HepG2 (cell line): ENCODE data around the gene RAD50. TPM values are rescaled to one million over a fixed set of nuclear protein-coding genes. Genes with fewer than 3 reads are reported as not detected.

ENCODE experiments used
- ATAC-seq: fragments of 200-7000 bp; cut with Tn5 transposase; 3 replicates; pipeline ENCODE4 v1.9.1; 2020; ENCODE audit warnings: mild to moderate bottlenecking, moderate library complexity
- BruUV-seq: library from RNA; stranded (reverse); fragments of 400-500 nt; replicated peaks from 2 replicates; lab custom pipeline; 2021; lab: Mats Ljungman, UMichigan
- CTCF ChIA-PET: fragments of 300-600 bp; formaldehyde crosslinking; extraction: SDS; loops from one replicate; lab custom pipeline; 2021; ENCODE audit warnings: low total read pairs, inconsistent platforms, low intra/inter-chr PET ratio; lab: Yijun Ruan, JAX
- POLR2A ChIA-PET: fragments of 350-600 bp; sonication (Branson Sonifier 250); formaldehyde crosslinking; loops from one replicate; lab custom pipeline; 2020; ENCODE audit warnings: antibody characterized with exemption, inconsistent platforms; lab: Yijun Ruan, JAX
- DNase-seq: peaks from one replicate; pipeline ENCODE4 v3.0.0-alpha.2; 2015; ENCODE audit warnings: low spot score
- FAIRE-seq: peaks from 3 replicates; lab custom pipeline; 2011; peaks lifted over from hg19 to GRCh38; lab: Jason Lieb, UNC
- H2AFZ ChIP-seq: one replicate; pipeline ENCODE4 v1.6.1; 2011; ENCODE audit warnings: low read length, inconsistent platforms
- H3K27ac ChIP-seq: fragments of 300-600 bp; 3 replicates; pipeline ENCODE4 v1.8.0; 2011; ENCODE audit warnings: mixed run types, mild to moderate bottlenecking, mixed read lengths, low read length, inconsistent platforms; ENCODE audit not compliant: insufficient read depth; ENCODE audit errors: extremely low read length
- H3K27me3 ChIP-seq, 2 experiments: fragments of 200-600 bp in 1 of 2; 2 replicates in 1 of 2; 3 replicates in 1 of 2; pipeline versions ENCODE4 v1.6.0 to v1.8.0; 2011; ENCODE audit warnings: low read length in 2 of 2, mild to moderate bottlenecking in 2 of 2, moderate library complexity in 2 of 2, inconsistent platforms in 1 of 2; ENCODE audit not compliant: insufficient read depth in 2 of 2, control insufficient read depth in 1 of 2
- H3K36me3 ChIP-seq, 2 experiments: fragments of 200-600 bp in 1 of 2; replicated peaks in 1 of 2; 2 replicates in 1 of 2; 3 replicates in 1 of 2; pipeline versions ENCODE4 v1.5.1 to v1.8.0; 2011; ENCODE audit warnings: low read length in 2 of 2, inconsistent platforms in 1 of 2; ENCODE audit not compliant: insufficient read depth in 2 of 2, control insufficient read depth in 1 of 2
- H3K4me1 ChIP-seq: 2 replicates; pipeline ENCODE4 v1.5.1; 2012; ENCODE audit warnings: low read length, inconsistent platforms; ENCODE audit not compliant: insufficient read depth
- H3K4me2 ChIP-seq: 2 replicates; pipeline ENCODE4 v1.6.0; 2011; ENCODE audit warnings: low read depth, low read length, inconsistent platforms
- H3K4me3 ChIP-seq, 3 experiments: fragments of 200-600 bp in 1 of 3; sonication (generic), shearing (Covaris generic) in 1 of 3; replicated peaks in 1 of 3; 2 replicates each; pipeline ENCODE4 v1.5.1; 2011 to 2016; ENCODE audit warnings: low read length in 3 of 3, inconsistent platforms in 2 of 3, low read depth in 2 of 3, mild to moderate bottlenecking in 2 of 3, control low read depth in 1 of 3, mixed read lengths in 1 of 3; ENCODE audit not compliant: insufficient read depth in 1 of 3
- H3K79me2 ChIP-seq: one replicate; pipeline ENCODE4 v1.6.1; 2011; ENCODE audit warnings: low read length, inconsistent platforms; ENCODE audit not compliant: insufficient read depth
- H3K9ac ChIP-seq: 2 replicates; pipeline ENCODE4 v1.6.0; 2011; ENCODE audit warnings: mild to moderate bottlenecking, low read depth, low read length, inconsistent platforms; ENCODE audit not compliant: insufficient read depth
- H3K9me3 ChIP-seq: 2 replicates; pipeline ENCODE4 v1.5.1; 2012; ENCODE audit warnings: mild to moderate bottlenecking, low read length
- H4K20me1 ChIP-seq: 2 replicates; pipeline ENCODE4 v1.6.0; 2011; ENCODE audit warnings: inconsistent platforms, mild to moderate bottlenecking, low read length, moderate library complexity; ENCODE audit not compliant: insufficient read depth
- ATM ChIP-seq: fragments of 450-650 bp; IDR thresholded peaks from 2 replicates; pipeline ENCODE4 v1.7.1; 2017; ENCODE audit warnings: mild to moderate bottlenecking, borderline replicate concordance
- FOXM1 ChIP-seq: sonication (generic); formaldehyde crosslinking; IDR thresholded peaks from 2 replicates; pipeline ENCODE4 v1.5.0; 2020; ENCODE audit warnings: missing genetic modification reagents
- GTF3A ChIP-seq: sonication (generic); formaldehyde crosslinking; conservative IDR thresholded peaks from 2 replicates; pipeline ENCODE4 v1.4.0; 2020; ENCODE audit warnings: mild to moderate bottlenecking, missing genetic modification reagents
- HDAC2 ChIP-seq: sonication (generic); formaldehyde crosslinking; IDR thresholded peaks from 2 replicates; pipeline ENCODE4 v1.4.0; 2020; ENCODE audit warnings: missing genetic modification reagents
- JARID2 ChIP-seq: sonication (generic); formaldehyde crosslinking; IDR thresholded peaks from 2 replicates; pipeline ENCODE4 v1.8.1; 2023; ENCODE audit warnings: missing genetic modification reagents, inconsistent platforms; ENCODE audit not compliant: insufficient replicate concordance
- LCORL ChIP-seq, 2 experiments: fragments of 450-650 bp in 1 of 2; sonication (generic) in 1 of 2; formaldehyde crosslinking in 1 of 2; IDR thresholded peaks; 2 replicates each; pipeline versions ENCODE4 v1.5.0 to v1.6.1; 2017 to 2020; ENCODE audit warnings: antibody characterized with exemption in 1 of 2, missing genetic modification reagents in 1 of 2
- MAFF ChIP-seq: IDR thresholded peaks from 2 replicates; pipeline ENCODE4 v1.6.1; 2011; ENCODE audit warnings: low read depth, low read length, improper control_type of control experiment
- MAFK ChIP-seq, 2 experiments: IDR thresholded peaks in 1 of 2; conservative IDR thresholded peaks in 1 of 2; 2 replicates each; pipeline ENCODE4 v1.6.1; 2011; ENCODE audit warnings: improper control_type of control experiment in 2 of 2, low read length in 2 of 2
- MXD4 ChIP-seq: IDR thresholded peaks from 2 replicates; pipeline ENCODE4 v1.6.1; 2016; ENCODE audit warnings: mild to moderate bottlenecking, missing biosample characterization, missing genetic modification reagents
- MZF1 ChIP-seq: sonication (generic); formaldehyde crosslinking; IDR thresholded peaks from 2 replicates; pipeline ENCODE4 v1.8.1; 2023; ENCODE audit warnings: mild to moderate bottlenecking, missing genetic modification reagents, borderline replicate concordance
- NAIF1 ChIP-seq: sonication (generic); formaldehyde crosslinking; IDR thresholded peaks from 2 replicates; pipeline ENCODE4 v1.5.0; 2020; ENCODE audit warnings: mild to moderate bottlenecking, missing genetic modification reagents, borderline replicate concordance
- NPAS2 ChIP-seq: sonication (generic); formaldehyde crosslinking; IDR thresholded peaks from 2 replicates; pipeline ENCODE4 v1.8.0; 2022; ENCODE audit warnings: mild to moderate bottlenecking, missing genetic modification reagents, borderline replicate concordance
- REPIN1 ChIP-seq: sonication (generic); formaldehyde crosslinking; IDR thresholded peaks from 2 replicates; pipeline ENCODE4 v1.8.0; 2022; ENCODE audit warnings: missing genetic modification reagents, low read depth, mild to moderate bottlenecking, borderline replicate concordance
- SOX6 ChIP-seq, 2 experiments: fragments of 450-650 bp in 1 of 2; sonication (generic) in 1 of 2; formaldehyde crosslinking in 1 of 2; IDR thresholded peaks; 2 replicates each; pipeline versions ENCODE4 v1.4.0 to v1.6.1; 2017 to 2020; ENCODE audit warnings: antibody characterized with exemption in 1 of 2, mild to moderate bottlenecking in 1 of 2, missing genetic modification reagents in 1 of 2
- TSC22D2 ChIP-seq: sonication (generic); formaldehyde crosslinking; IDR thresholded peaks from 2 replicates; pipeline ENCODE4 v1.5.1; 2020; ENCODE audit warnings: missing genetic modification reagents, mild to moderate bottlenecking, borderline replicate concordance
- ZNF446 ChIP-seq: sonication (generic); formaldehyde crosslinking; IDR thresholded peaks from 2 replicates; pipeline ENCODE4 v1.5.0; 2020; ENCODE audit warnings: mild to moderate bottlenecking, missing genetic modification reagents
- ZNF563 ChIP-seq: sonication (generic); formaldehyde crosslinking; IDR thresholded peaks from 2 replicates; pipeline ENCODE4 v1.8.0; 2022; ENCODE audit warnings: mild to moderate bottlenecking, moderate library complexity, missing genetic modification reagents
- WGBS: methylation state at CpG from one replicate; pipeline ENCODE4 v1.1.6; 2017; ENCODE audit warnings: low lambda C conversion rate; 5-methylcytosine and 5-hydroxymethylcytosine counted together
- in situ Hi-C: cut with HindIII; loops from 2 replicates; pipeline ENCODE4 v1.10.0; 2017; ENCODE audit warnings: low pct_unique_long_range_greater_than_20kb; ENCODE audit not compliant: extremely low pct_ligation_motif_present
- intact Hi-C: fragments of 100-400 bp; cut with micrococcal nuclease; formaldehyde crosslinking; loops from one replicate; pipeline ENCODE4 v1.10.0; 2022; ENCODE audit not compliant: unreplicated experiment
- polyA plus RNA-seq, 8 experiments: library from polyadenylated mRNA; depleted of rRNA in 3 of 8; stranded (reverse) in 7 of 8; unstranded in 1 of 8; fragments of >200 nt; fragmentation: Illumina TruSeq in 4 of 8; extraction: Trizol in 4 of 8; gene quantifications; 2 replicates each; pipeline versions ENCODE4 v1.2.1 to v1.2.3, GENCODE V29; 2011 to 2016; ENCODE audit warnings: low read depth in 4 of 8, missing spikeins in 1 of 8, mixed read lengths in 1 of 8; ENCODE audit not compliant: insufficient read depth in 1 of 8
- total RNA-seq, 5 experiments: library from RNA; depleted of rRNA; stranded (reverse); fragments of >200 nt; fragmentation: Illumina TruSeq; extraction: Trizol; gene quantifications; 2 replicates each; pipeline ENCODE4 v1.2.3, GENCODE V29; 2016; ENCODE audit warnings: low read depth in 1 of 5

Gene RAD50
- total and polyA plus RNA-seq, 2 of the 13 experiments (the other 11 are each of a cell fraction or from before 2014, with no cell fraction given) = 19.2 to 23.4 TPM

- CTCF ChIA-PET = no interaction called here
- ATAC-seq (no peak), FAIRE-seq (no peak)
- Histone ChIP-seq H3K27ac (no peak overlapping the region), H3K79me2 (no peaks in the 10 kb centered on the region), H3K27me3 (no peaks in the 10 kb centered on the region), H3K36me3 (peaks cover 13 to 71% of the 10 kb centered on the region in 2 experiments), H3K4me1 (no peaks in the 10 kb centered on the region), H2AFZ (no peak overlapping the region), H3K9me3 (no peaks in the 10 kb centered on the region)
- 83% methylated on average over 2 of the region's 2 CpGs for WGBS
- intact Hi-C loops = no loop called here
- TF ChIP-seq REPIN1 (no peak), MXD4 (CRISPR knock-in tag) (no peak), SOX6 (IDR thresholded peaks at IDR 0.05) (no peak), SOX6 (CRISPR knock-in tag; IDR thresholded peaks at IDR 0.05) (no peak), JARID2 (CRISPR knock-in tag) (no peak), ZNF446 (no peak), FOXM1 (CRISPR knock-in tag) (no peak), HDAC2 (CRISPR knock-in tag) (no peak), NAIF1 (CRISPR knock-in tag) (no peak), ZNF563 (CRISPR knock-in tag) (no peak)
- TF ChIP-seq, all 625 proteins: peak for 0
- POLR2A ChIA-PET = no interaction called here
- no peak overlapping the region for H3K9ac ChIP-seq
- DNase-seq = peak; percentile 7
- H4K20me1 ChIP-seq = no peaks in the 10 kb centered on the region
- no peak overlapping the region for H3K4me2 ChIP-seq
- BruUV-seq = no TSS peak
- no peak overlapping the region for H3K4me3 ChIP-seq
- in situ Hi-C loops = no loop called here
Measured at GRCh38 chr5:132592521-132592920, 35.7 kb downstream of the RAD50 start.

GRCh38 chr5:132594170-132594569 is 37.4 kb downstream of the RAD50 start:
- Histone ChIP-seq H4K20me1 (no peaks in the 10 kb centered on the region), H3K9ac (no peak overlapping the region), H3K4me2 (no peak overlapping the region), H3K36me3 (peaks cover 19 to 68% of the 10 kb centered on the region in 2 experiments), H2AFZ (no peak overlapping the region), H3K4me3 (no peak overlapping the region), H3K9me3 (no peaks in the 10 kb centered on the region), H3K27ac (no peak overlapping the region), H3K4me1 (no peaks in the 10 kb centered on the region), H3K79me2 (no peaks in the 10 kb centered on the region), H3K27me3 (no peaks in the 10 kb centered on the region)
- intact Hi-C loops = no loop called here
- 98% methylated on average over 3 of the region's 3 CpGs for WGBS
- POLR2A ChIA-PET = no interaction called here
- ATAC-seq (no peak), FAIRE-seq (no peak), DNase-seq (no peak)
- CTCF ChIA-PET = no interaction called here
- BruUV-seq = no TSS peak
- in situ Hi-C loops = no loop called here
- TF ChIP-seq ATM = no peak
- TF ChIP-seq GTF3A = no peak
- no peak for TF ChIP-seq MZF1 (CRISPR knock-in tag)
- no peak for TF ChIP-seq LCORL (IDR thresholded peaks at IDR 0.05)
- TF ChIP-seq LCORL (CRISPR knock-in tag; IDR thresholded peaks at IDR 0.05) = no peak
- TF ChIP-seq MAFK (conservative IDR thresholded peaks at IDR 0.05 in 1 of 2, IDR thresholded peaks at IDR 0.05 in 1 of 2; ENCODE audit: low read length in 2 of 2) = peak; percentile 64 to 67
- TF ChIP-seq NPAS2 (CRISPR knock-in tag) = no peak
- TF ChIP-seq TSC22D2 (CRISPR knock-in tag) = no peak
- TF ChIP-seq MAFF = peak; percentile 33; the same call in 1 of the 2 replicates
